OCI-LY1 (cell line): ENCODE data around the gene MYO1A.

Source experiments
- H2AFZ ChIP-seq: fragments of 200-600 bp; sonication (generic), shearing (Covaris generic); 2 replicates; pipeline ENCODE4 v1.6.0; 2014; ENCODE audit warnings: antibody characterized with exemption, mild to moderate bottlenecking, low read length
- H3F3A ChIP-seq: fragments of 200-600 bp; sonication (generic), shearing (Covaris generic); 2 replicates; pipeline ENCODE4 v1.6.0; 2014; ENCODE audit warnings: mild to moderate bottlenecking, antibody characterized with exemption, low read length, moderate library complexity; ENCODE audit not compliant: insufficient read depth
- H3K27ac ChIP-seq: fragments of 200-600 bp; sonication (generic); 2 replicates; pipeline ENCODE4 v1.5.1; 2014; ENCODE audit warnings: low read length, mixed run types, mild to moderate bottlenecking, low read depth; ENCODE audit not compliant: poor library complexity, severe bottlenecking
- H3K27me3 ChIP-seq: fragments of 200-600 bp; sonication (generic); 2 replicates; pipeline ENCODE4 v1.6.0; 2014; ENCODE audit warnings: antibody characterized with exemption, mild to moderate bottlenecking, low read length, moderate library complexity; ENCODE audit not compliant: insufficient read depth
- H3K36me3 ChIP-seq: fragments of 200-600 bp; sonication (generic); 2 replicates; pipeline ENCODE4 v1.6.1; 2014; ENCODE audit warnings: mild to moderate bottlenecking, antibody characterized with exemption, low read length, moderate library complexity, mixed read lengths; ENCODE audit not compliant: insufficient read depth
- H3K4me1 ChIP-seq: fragments of 200-600 bp; sonication (generic); 2 replicates; pipeline ENCODE4 v1.5.1; 2014; ENCODE audit warnings: mild to moderate bottlenecking, low read length, moderate library complexity; ENCODE audit not compliant: insufficient read depth, severe bottlenecking
- H3K4me2 ChIP-seq: fragments of 200-600 bp; sonication (generic), shearing (Covaris generic); 2 replicates; pipeline ENCODE4 v1.6.1; 2014; ENCODE audit warnings: low read length
- H3K4me3 ChIP-seq: fragments of 200-600 bp; sonication (generic); 2 replicates; pipeline ENCODE4 v1.5.1; 2014; ENCODE audit warnings: low read length, low read depth, mild to moderate bottlenecking, mixed read lengths; ENCODE audit not compliant: poor library complexity, severe bottlenecking
- H3K79me2 ChIP-seq: fragments of 200-600 bp; shearing (Covaris generic); 2 replicates; pipeline ENCODE4 v1.6.1; 2016; ENCODE audit warnings: mixed run types, low read length, mixed read lengths; ENCODE audit not compliant: insufficient read depth
- H3K9ac ChIP-seq: fragments of 200-600 bp; sonication (generic), shearing (Covaris generic); 2 replicates; pipeline ENCODE4 v1.6.1; 2014; ENCODE audit warnings: mild to moderate bottlenecking, low read length, mixed read lengths
- H3K9me2 ChIP-seq: fragments of 200-600 bp; sonication (generic), shearing (Covaris generic); 2 replicates; pipeline ENCODE4 v1.6.1; 2014; ENCODE audit warnings: low read depth, mild to moderate bottlenecking, low read length, mixed read lengths
- H3K9me3 ChIP-seq: fragments of 200-600 bp; shearing (Covaris generic); 2 replicates; pipeline ENCODE4 v1.6.1; 2014; ENCODE audit warnings: low read length, mixed read lengths
- H4K20me1 ChIP-seq: fragments of 200-600 bp; sonication (generic), shearing (Covaris generic); 2 replicates; pipeline ENCODE4 v1.6.0; 2016; ENCODE audit warnings: mild to moderate bottlenecking, low read length; ENCODE audit not compliant: insufficient read depth
- EZH2 ChIP-seq: fragments of 200-600 bp; sonication (generic), shearing (Covaris generic); IDR thresholded peaks from 2 replicates; pipeline ENCODE4 v1.8.0; 2017; ENCODE audit warnings: borderline replicate concordance, mixed run types, mild to moderate bottlenecking, antibody characterized with exemption, low read length, moderate library complexity, mixed read lengths
- TF ChIP-seq, protein P1 (sequence below): fragments of 200-600 bp; sonication (generic), shearing (Covaris generic); IDR thresholded peaks from 2 replicates; pipeline ENCODE4 v1.5.1; 2017; ENCODE audit warnings: mild to moderate bottlenecking, antibody characterized with exemption, low read length, moderate library complexity, mixed read lengths

MYO1A gene

DNA sequence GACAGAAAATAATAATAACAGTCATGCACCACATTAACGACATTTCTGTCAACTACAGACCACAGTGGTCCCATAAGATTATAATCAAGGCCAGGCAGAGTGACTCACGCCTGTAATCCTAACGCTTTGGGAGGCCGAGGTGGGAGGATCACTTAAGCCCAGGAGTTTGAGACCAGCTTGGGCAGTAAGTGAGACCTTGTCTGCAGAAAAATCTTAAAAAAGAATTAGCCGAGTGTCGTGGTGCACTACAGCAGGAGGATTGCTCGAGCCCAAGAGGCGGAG, 47.6 kb upstream of the MYO1A start:
- no peak overlapping the region for H3K4me2 ChIP-seq
- H3F3A ChIP-seq: no peaks in the 10 kb centered on the region
- no peak for TF ChIP-seq EZH2
- TF ChIP-seq, protein P1, sequence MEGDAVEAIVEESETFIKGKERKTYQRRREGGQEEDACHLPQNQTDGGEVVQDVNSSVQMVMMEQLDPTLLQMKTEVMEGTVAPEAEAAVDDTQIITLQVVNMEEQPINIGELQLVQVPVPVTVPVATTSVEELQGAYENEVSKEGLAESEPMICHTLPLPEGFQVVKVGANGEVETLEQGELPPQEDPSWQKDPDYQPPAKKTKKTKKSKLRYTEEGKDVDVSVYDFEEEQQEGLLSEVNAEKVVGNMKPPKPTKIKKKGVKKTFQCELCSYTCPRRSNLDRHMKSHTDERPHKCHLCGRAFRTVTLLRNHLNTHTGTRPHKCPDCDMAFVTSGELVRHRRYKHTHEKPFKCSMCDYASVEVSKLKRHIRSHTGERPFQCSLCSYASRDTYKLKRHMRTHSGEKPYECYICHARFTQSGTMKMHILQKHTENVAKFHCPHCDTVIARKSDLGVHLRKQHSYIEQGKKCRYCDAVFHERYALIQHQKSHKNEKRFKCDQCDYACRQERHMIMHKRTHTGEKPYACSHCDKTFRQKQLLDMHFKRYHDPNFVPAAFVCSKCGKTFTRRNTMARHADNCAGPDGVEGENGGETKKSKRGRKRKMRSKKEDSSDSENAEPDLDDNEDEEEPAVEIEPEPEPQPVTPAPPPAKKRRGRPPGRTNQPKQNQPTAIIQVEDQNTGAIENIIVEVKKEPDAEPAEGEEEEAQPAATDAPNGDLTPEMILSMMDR: no peak
- no peak overlapping the region for H3K4me3 ChIP-seq
- no peaks in the 10 kb centered on the region for H3K9me3 ChIP-seq
- H3K9ac ChIP-seq: no peak overlapping the region
- no peaks in the 10 kb centered on the region for H3K79me2 ChIP-seq
- H3K27ac ChIP-seq: no peak overlapping the region
- H3K27me3 ChIP-seq: no peaks in the 10 kb centered on the region
- peaks cover 66% of the 10 kb centered on the region; the same call in 1 of the 2 replicates for H3K36me3 ChIP-seq
- H3K4me1 ChIP-seq: peaks cover 14% of the 10 kb centered on the region
- no peaks in the 10 kb centered on the region for H4K20me1 ChIP-seq
- no peak overlapping the region for H2AFZ ChIP-seq
- H3K9me2 ChIP-seq: no peaks in the 10 kb centered on the region

- H3K4me3 ChIP-seq: no peak overlapping the region
- H3K27me3 ChIP-seq: no peaks in the 10 kb centered on the region
- H3K9me3 ChIP-seq: no peaks in the 10 kb centered on the region
- peaks cover 60% of the 10 kb centered on the region; the same call in 1 of the 2 replicates for H3K36me3 ChIP-seq
- H2AFZ ChIP-seq: no peak overlapping the region
- no peaks in the 10 kb centered on the region for H3K9me2 ChIP-seq
- peaks cover 14% of the 10 kb centered on the region for H3K4me1 ChIP-seq
- no peak overlapping the region for H3K27ac ChIP-seq
- no peaks in the 10 kb centered on the region for H3K79me2 ChIP-seq
- H3K4me2 ChIP-seq: no peak overlapping the region
- no peak overlapping the region for H3K9ac ChIP-seq
- no peaks in the 10 kb centered on the region for H3F3A ChIP-seq
- no peak for TF ChIP-seq EZH2
- TF ChIP-seq, protein P1: no peak
- H4K20me1 ChIP-seq: no peaks in the 10 kb centered on the region
These were observed 47.0 kb upstream of the MYO1A start for GRCh38 chr12:57096748-57097553.

DNA sequence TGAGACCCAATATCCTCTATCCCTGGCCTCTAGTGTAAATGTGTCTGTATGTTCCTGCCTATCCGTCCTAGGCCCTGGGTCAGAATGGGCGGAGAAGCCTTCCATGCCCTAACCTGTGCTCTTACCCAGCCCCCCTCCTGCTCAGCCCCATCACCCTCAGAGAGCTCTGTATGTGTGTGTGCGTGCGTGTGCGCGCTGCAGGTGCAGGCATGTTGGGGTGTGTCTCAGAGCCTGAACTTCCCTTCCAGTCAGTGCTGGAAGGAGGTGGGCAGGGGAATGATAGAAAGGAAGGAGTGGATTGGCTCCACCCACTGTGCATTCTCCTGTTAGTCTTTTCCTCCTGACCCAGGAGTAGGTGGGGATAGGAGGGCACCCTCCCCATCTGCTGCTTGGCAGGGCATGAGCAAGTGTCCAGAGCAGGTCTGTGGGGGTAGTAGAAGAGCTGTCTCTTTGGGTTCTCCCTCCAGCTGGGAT, 46.2 kb upstream of the MYO1A start:
- Histone ChIP-seq H3K79me2 (no peaks in the 10 kb centered on the region), H3K27ac (no peak overlapping the region), H3K4me3 (no peak overlapping the region), H3K4me2 (no peak overlapping the region), H4K20me1 (no peaks in the 10 kb centered on the region), H3K9me3 (no peaks in the 10 kb centered on the region), H2AFZ (no peak overlapping the region), H3K36me3 (peaks cover 57% of the 10 kb centered on the region; the same call in 1 of the 2 replicates), H3K4me1 (peaks cover 14% of the 10 kb centered on the region), H3F3A (no peaks in the 10 kb centered on the region), H3K9ac (no peak overlapping the region), H3K9me2 (no peaks in the 10 kb centered on the region), H3K27me3 (no peaks in the 10 kb centered on the region)
- TF ChIP-seq, protein P1: no peak
- no peak for TF ChIP-seq EZH2
